Measurements from ENCODE around the gene COX7A2.

DNA sequence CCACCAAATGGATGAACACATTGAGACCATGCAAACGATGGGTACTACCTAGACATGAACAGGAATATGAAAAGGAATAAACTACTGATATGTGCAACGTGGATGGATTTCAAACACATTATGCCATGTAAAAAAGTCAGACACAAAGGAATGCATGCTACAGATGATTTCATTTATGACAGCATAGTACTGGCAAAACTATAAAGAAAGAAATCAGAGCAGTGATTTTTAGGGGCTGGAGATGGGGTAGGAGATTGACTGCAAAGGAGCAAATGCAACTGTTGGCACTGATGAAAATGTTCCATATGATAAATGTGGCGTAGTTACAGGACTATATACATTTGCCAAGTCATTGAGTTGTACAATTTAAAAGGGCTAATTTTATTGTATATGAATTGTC is 24.3 kb downstream of the COX7A2 start:
- TF ChIP-seq, protein P1, sequence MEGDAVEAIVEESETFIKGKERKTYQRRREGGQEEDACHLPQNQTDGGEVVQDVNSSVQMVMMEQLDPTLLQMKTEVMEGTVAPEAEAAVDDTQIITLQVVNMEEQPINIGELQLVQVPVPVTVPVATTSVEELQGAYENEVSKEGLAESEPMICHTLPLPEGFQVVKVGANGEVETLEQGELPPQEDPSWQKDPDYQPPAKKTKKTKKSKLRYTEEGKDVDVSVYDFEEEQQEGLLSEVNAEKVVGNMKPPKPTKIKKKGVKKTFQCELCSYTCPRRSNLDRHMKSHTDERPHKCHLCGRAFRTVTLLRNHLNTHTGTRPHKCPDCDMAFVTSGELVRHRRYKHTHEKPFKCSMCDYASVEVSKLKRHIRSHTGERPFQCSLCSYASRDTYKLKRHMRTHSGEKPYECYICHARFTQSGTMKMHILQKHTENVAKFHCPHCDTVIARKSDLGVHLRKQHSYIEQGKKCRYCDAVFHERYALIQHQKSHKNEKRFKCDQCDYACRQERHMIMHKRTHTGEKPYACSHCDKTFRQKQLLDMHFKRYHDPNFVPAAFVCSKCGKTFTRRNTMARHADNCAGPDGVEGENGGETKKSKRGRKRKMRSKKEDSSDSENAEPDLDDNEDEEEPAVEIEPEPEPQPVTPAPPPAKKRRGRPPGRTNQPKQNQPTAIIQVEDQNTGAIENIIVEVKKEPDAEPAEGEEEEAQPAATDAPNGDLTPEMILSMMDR (IDR thresholded peaks at IDR 0.05) = no peak
- no peak for TF ChIP-seq POLR2A (IDR thresholded peaks at IDR 0.05)

Measured in uterus (tissue), 2 donors.